SK-N-SH (cell line): ENCODE results near the gene PECR. TPM values are rescaled to one million over a fixed set of nuclear protein-coding genes. Genes with fewer than 3 reads are reported as not detected.
"Not testable (repeated sequence)": the region's sequence is repeated elsewhere in the genome, so short reads cannot be mapped to it uniquely, and the experiment has no call there.

Experiments used
- CTCF ChIA-PET: fragments of 300-600, 350-600 bp; formaldehyde crosslinking; extraction: SDS; loops from one replicate; lab custom pipeline; 2021; lab: Yijun Ruan, JAX
- POLR2A ChIA-PET: fragments of 350-600 bp; sonication (Branson Sonifier 250); formaldehyde crosslinking; extraction: SDS; loops from one replicate; lab custom pipeline; 2020; ENCODE audit warnings: antibody characterized with exemption, inconsistent platforms; lab: Yijun Ruan, JAX
- DNase-seq: peaks from one replicate; pipeline ENCODE4 v3.0.0; 2012
- H2AFZ ChIP-seq: fragments of 200-600 bp; sonication (generic); 2 replicates; pipeline ENCODE4 v1.8.1; 2016; ENCODE audit warnings: antibody characterized with exemption, mild to moderate bottlenecking, low read depth
- H3F3A ChIP-seq: fragments of 200-600 bp; sonication (generic); replicated peaks from 2 replicates; pipeline ENCODE3; 2016; ENCODE audit warnings: antibody characterized with exemption, mild to moderate bottlenecking; ENCODE audit not compliant: insufficient read depth
- H3K27ac ChIP-seq, 2 experiments: fragments of 200-500 bp in 1 of 2; fragments of 200-600 bp in 1 of 2; sonication (Bioruptor generic) in 1 of 2; sonication (generic), shearing (Covaris generic) in 1 of 2; 2 replicates each; pipeline versions ENCODE4 v1.5.1 to v1.6.1; 2014 to 2016; ENCODE audit warnings: low read depth in 2 of 2, inconsistent platforms in 1 of 2, low read length in 1 of 2, mild to moderate bottlenecking in 1 of 2, mixed read lengths in 1 of 2
- H3K27me3 ChIP-seq: fragments of 200-600 bp; sonication (generic), shearing (Covaris generic); 2 replicates; pipeline ENCODE4 v1.6.1; 2016; ENCODE audit warnings: mixed run types; ENCODE audit not compliant: insufficient read depth
- H3K36me3 ChIP-seq, 2 experiments: fragments of 200-500 bp in 1 of 2; fragments of 200-600 bp in 1 of 2; sonication (Bioruptor generic) in 1 of 2; sonication (generic) in 1 of 2; replicated peaks in 1 of 2; 2 replicates each; pipeline versions ENCODE3 to v1.5.1; 2014 to 2016; ENCODE audit warnings: low read length in 1 of 2, mild to moderate bottlenecking in 1 of 2; ENCODE audit not compliant: insufficient read depth in 2 of 2, control insufficient read depth in 1 of 2
- H3K4me1 ChIP-seq, 2 experiments: fragments of 200-500 bp in 1 of 2; fragments of 200-600 bp in 1 of 2; sonication (Bioruptor generic) in 1 of 2; sonication (generic), shearing (Covaris generic) in 1 of 2; 2 replicates each; pipeline versions ENCODE4 v1.5.1 to v1.6.1; 2014 to 2016; ENCODE audit warnings: low read depth in 1 of 2, low read length in 1 of 2, mixed run types in 1 of 2; ENCODE audit not compliant: insufficient read depth in 2 of 2, control insufficient read depth in 1 of 2
- H3K4me2 ChIP-seq: fragments of 200-600 bp; sonication (generic), shearing (Covaris generic); 2 replicates; pipeline ENCODE4 v1.6.1; 2017; ENCODE audit warnings: mixed run types
- H3K4me3 ChIP-seq, 2 experiments: fragments of 200-500 bp in 1 of 2; fragments of 200-600 bp in 1 of 2; sonication (Bioruptor generic) in 1 of 2; sonication (generic), shearing (Covaris generic) in 1 of 2; 2 replicates each; pipeline versions ENCODE4 v1.5.1 to v1.8.1; 2014 to 2016; ENCODE audit warnings: low read depth in 2 of 2, inconsistent platforms in 1 of 2, low read length in 1 of 2, mild to moderate bottlenecking in 1 of 2, mixed read lengths in 1 of 2, moderate library complexity in 1 of 2
- H3K79me2 ChIP-seq: fragments of 200-600 bp; sonication (generic); 2 replicates; pipeline ENCODE4 v1.8.1; 2017; ENCODE audit warnings: mild to moderate bottlenecking; ENCODE audit not compliant: insufficient read depth
- H3K9ac ChIP-seq: fragments of 200-600 bp; sonication (generic); 2 replicates; pipeline ENCODE4 v1.6.1; 2017; ENCODE audit warnings: mixed run types
- H3K9me2 ChIP-seq: fragments of 200-600 bp; sonication (generic); 2 replicates; pipeline ENCODE4 v1.6.1; 2017; ENCODE audit warnings: mixed run types
- H3K9me3 ChIP-seq: fragments of 200-600 bp; sonication (generic); 2 replicates; pipeline ENCODE4 v1.6.1; 2017; ENCODE audit warnings: mixed run types, mild to moderate bottlenecking, moderate library complexity
- H4K20me1 ChIP-seq: fragments of 200-600 bp; sonication (generic); 2 replicates; pipeline ENCODE4 v1.6.1; 2017; ENCODE audit warnings: mild to moderate bottlenecking, mixed run types; ENCODE audit not compliant: insufficient read depth
- CTCF ChIP-seq: fragments of 200-600 bp; sonication (generic); IDR thresholded peaks from 2 replicates; pipeline ENCODE4 v1.6.1; 2017; ENCODE audit warnings: antibody characterized with exemption, mild to moderate bottlenecking, moderate library complexity
- EP300 ChIP-seq, 2 experiments: IDR thresholded peaks; 2 replicates each; pipeline versions ENCODE4 v1.4.0 to v1.6.1; 2012; ENCODE audit warnings: borderline replicate concordance in 1 of 2, low read depth in 1 of 2, low read length in 1 of 2
- EZH2phosphoT487 ChIP-seq: fragments of 200-600 bp; sonication (generic); IDR thresholded peaks from 2 replicates; pipeline ENCODE4 v1.6.1; 2017; ENCODE audit warnings: low read depth, mixed run types, mild to moderate bottlenecking, antibody characterized with exemption, moderate library complexity, borderline replicate concordance
- FOXM1 ChIP-seq: IDR thresholded peaks from 2 replicates; pipeline ENCODE4 v1.4.0; 2012; ENCODE audit warnings: low read depth, mild to moderate bottlenecking
- GABPA ChIP-seq: IDR thresholded peaks from 2 replicates; pipeline ENCODE4 v1.4.0; 2012; ENCODE audit warnings: low read depth, mild to moderate bottlenecking
- MXI1 ChIP-seq: IDR thresholded peaks from 2 replicates; pipeline ENCODE4 v1.6.1; 2012; ENCODE audit warnings: mild to moderate bottlenecking, low read depth, low read length, improper control_type of control experiment
- POLR2AphosphoS5 ChIP-seq: IDR thresholded peaks from 2 replicates; pipeline ENCODE4 v1.6.1; 2012; ENCODE audit warnings: low read depth, low read length
- RAD21 ChIP-seq: IDR thresholded peaks from 2 replicates; pipeline ENCODE4 v1.6.1; 2012; ENCODE audit warnings: mild to moderate bottlenecking, low read length
- RXRA ChIP-seq: IDR thresholded peaks from 2 replicates; pipeline ENCODE4 v1.4.0; 2012; ENCODE audit warnings: low read depth, mild to moderate bottlenecking, borderline replicate concordance
- SIN3A ChIP-seq: IDR thresholded peaks from 2 replicates; pipeline ENCODE4 v1.6.1; 2012; ENCODE audit warnings: low read depth, mild to moderate bottlenecking, low read length, moderate library complexity, borderline replicate concordance
- YY1 ChIP-seq: IDR thresholded peaks from 2 replicates; pipeline ENCODE4 v1.4.0; 2012; ENCODE audit warnings: low read depth, mild to moderate bottlenecking
- ZBTB33 ChIP-seq: IDR thresholded peaks from 2 replicates; pipeline ENCODE4 v1.4.0; 2012; ENCODE audit warnings: low read depth, borderline replicate concordance
- WGBS: methylation state at CpG from one replicate; pipeline ENCODE4 v1.1.6; 2017; ENCODE audit warnings: low lambda C conversion rate; 5-methylcytosine and 5-hydroxymethylcytosine counted together
- polyA plus RNA-seq, 3 experiments: library from polyadenylated mRNA; depleted of rRNA; stranded (reverse); fragments of >200 nt; gene quantifications; 2 replicates each; pipeline ENCODE4 v1.2.3, GENCODE V29; 2012

The PECR gene
- polyA plus RNA-seq, 1 of the 3 experiments (the other 2 are of a cell fraction) = 18.6 TPM

GRCh38 chr2:216081012-216081411, 597 bp downstream of the PECR start:
- POLR2A ChIA-PET = interaction anchor here (0.7 to 3.2 kb wide), 8 partner anchors 8 to 331 kb away, joined by 3 to 17 read pairs (median 4); partner anchors contain the start of genes SMARCAL1 and XRCC5
- Histone ChIP-seq H3K9me3 (no peaks in the 10 kb centered on the region), H3K9ac (peak overlapping the region; percentile 80), H3K79me2 (peaks cover 12% of the 10 kb centered on the region), H3K4me3 (peak overlapping the region; percentile 72 to 97), H3K9me2 (no peaks in the 10 kb centered on the region), H3K4me2 (peak overlapping the region; percentile 99), H3K4me1 (peaks cover 0 to 18% of the 10 kb centered on the region in 2 experiments; a peak in 3 of 4 replicates), H2AFZ (peak overlapping the region; percentile 100), H3K27me3 (no peaks in the 10 kb centered on the region), H3F3A (peaks cover 7% of the 10 kb centered on the region), H4K20me1 (no peaks in the 10 kb centered on the region), H3K36me3 (no peaks in the 10 kb centered on the region), H3K27ac (peak overlapping the region in 1 of 2 experiments; percentile 88; a peak in 3 of 4 replicates)
- WGBS = 19% methylated on average over 1 of the region's 1 CpG
- no peak for DNase-seq
- CTCF ChIA-PET = interaction anchor here (0.6 to 3.7 kb wide), 10 partner anchors 11 to 107 kb away, joined by 3 to 14 read pairs (median 4); no protein-coding TSS in a partner anchor
- TF ChIP-seq RAD21 = no peak
- no peak for TF ChIP-seq CTCF
- TF ChIP-seq RXRA = no peak
- TF ChIP-seq MXI1 = no peak
- no peak for TF ChIP-seq SIN3A
- no peak for TF ChIP-seq ZBTB33
- no peak for TF ChIP-seq FOXM1
- TF ChIP-seq EP300 (IDR thresholded peaks at IDR 0.05; ENCODE audit: borderline replicate concordance in 1 of 2, low read depth in 1 of 2, low read length in 1 of 2) = no peak
- TF ChIP-seq YY1 = no peak
- no peak for TF ChIP-seq POLR2AphosphoS5
- no peak for TF ChIP-seq GABPA
- no peak for TF ChIP-seq EZH2phosphoT487

- CTCF ChIA-PET, H2AFZ ChIP-seq, H3K27ac ChIP-seq, H3K4me3 ChIP-seq, DNase-seq, H4K20me1 ChIP-seq, H3K27me3 ChIP-seq, H3K36me3 ChIP-seq, H3K9me3 ChIP-seq, H3K4me2 ChIP-seq, POLR2A ChIA-PET, H3K9ac ChIP-seq, H3F3A ChIP-seq, H3K9me2 ChIP-seq: not testable (repeated sequence)
- WGBS = 100% methylated on average over 10 of the region's 10 CpGs
- peaks cover 0 to 18% of the 10 kb centered on the region in 2 experiments; a peak in 3 of 4 replicates for H3K4me1 ChIP-seq
- peaks cover 12% of the 10 kb centered on the region for H3K79me2 ChIP-seq
Measured at GRCh38 chr2:216080048-216080447, 1.6 kb downstream of the PECR start.
